ENCODE data around the gene OR2T1.

DNA sequence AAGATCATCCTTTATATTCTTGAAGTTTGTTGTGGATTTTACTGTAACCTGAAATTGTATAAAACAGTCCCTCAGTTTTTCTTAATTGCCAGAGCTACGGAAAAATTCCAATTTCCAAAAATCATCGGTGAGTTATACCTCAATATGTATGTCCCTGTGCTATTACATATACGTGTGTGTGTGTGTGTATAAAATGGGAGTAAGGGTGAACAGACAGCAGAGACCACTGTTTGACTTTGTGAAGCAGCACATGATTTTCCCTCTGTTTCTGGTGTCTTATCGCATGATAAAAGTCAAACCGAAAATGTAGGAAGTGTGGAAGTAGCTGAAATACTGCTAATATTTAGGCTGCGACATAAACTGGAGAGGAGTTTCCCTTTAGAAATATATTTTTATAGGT is 1.2 kb downstream of the OR2T1 start:
- TF ChIP-seq, protein P1, sequence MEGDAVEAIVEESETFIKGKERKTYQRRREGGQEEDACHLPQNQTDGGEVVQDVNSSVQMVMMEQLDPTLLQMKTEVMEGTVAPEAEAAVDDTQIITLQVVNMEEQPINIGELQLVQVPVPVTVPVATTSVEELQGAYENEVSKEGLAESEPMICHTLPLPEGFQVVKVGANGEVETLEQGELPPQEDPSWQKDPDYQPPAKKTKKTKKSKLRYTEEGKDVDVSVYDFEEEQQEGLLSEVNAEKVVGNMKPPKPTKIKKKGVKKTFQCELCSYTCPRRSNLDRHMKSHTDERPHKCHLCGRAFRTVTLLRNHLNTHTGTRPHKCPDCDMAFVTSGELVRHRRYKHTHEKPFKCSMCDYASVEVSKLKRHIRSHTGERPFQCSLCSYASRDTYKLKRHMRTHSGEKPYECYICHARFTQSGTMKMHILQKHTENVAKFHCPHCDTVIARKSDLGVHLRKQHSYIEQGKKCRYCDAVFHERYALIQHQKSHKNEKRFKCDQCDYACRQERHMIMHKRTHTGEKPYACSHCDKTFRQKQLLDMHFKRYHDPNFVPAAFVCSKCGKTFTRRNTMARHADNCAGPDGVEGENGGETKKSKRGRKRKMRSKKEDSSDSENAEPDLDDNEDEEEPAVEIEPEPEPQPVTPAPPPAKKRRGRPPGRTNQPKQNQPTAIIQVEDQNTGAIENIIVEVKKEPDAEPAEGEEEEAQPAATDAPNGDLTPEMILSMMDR (IDR thresholded peaks at IDR 0.05), result no peak
- TF ChIP-seq POLR2A (IDR thresholded peaks at IDR 0.05), result no peak

Measured in esophagus squamous epithelium (tissue), 4 donors.